Ishikawa (cell line): Measurements from ENCODE around the gene SCYL1.

Experiments
- CEBPB ChIP-seq: IDR thresholded peaks from 2 replicates; pipeline ENCODE4 v1.6.1; 2012
- CREB1 ChIP-seq: IDR thresholded peaks from 2 replicates; pipeline ENCODE4 v1.6.1; 2012; ENCODE audit warnings: low read depth
- EGR1 ChIP-seq: IDR thresholded peaks from 2 replicates; pipeline ENCODE4 v1.6.1; 2012
- EP300 ChIP-seq: IDR thresholded peaks from 2 replicates; pipeline ENCODE4 v1.6.1; 2012; ENCODE audit warnings: borderline replicate concordance
- FOXM1 ChIP-seq: IDR thresholded peaks from 2 replicates; pipeline ENCODE4 v1.6.1; 2012; ENCODE audit warnings: low read depth, borderline replicate concordance
- NFIC ChIP-seq: IDR thresholded peaks from 2 replicates; pipeline ENCODE4 v1.6.1; 2012
- RAD21 ChIP-seq: IDR thresholded peaks from 2 replicates; pipeline ENCODE4 v1.6.1; 2012; ENCODE audit warnings: low read depth
- TAF1 ChIP-seq: IDR thresholded peaks from 2 replicates; pipeline ENCODE4 v1.6.1; 2012; ENCODE audit warnings: low read depth, mild to moderate bottlenecking
- TCF12 ChIP-seq: IDR thresholded peaks from 2 replicates; pipeline ENCODE4 v1.6.1; 2012; ENCODE audit warnings: low read depth
- TEAD4 ChIP-seq: IDR thresholded peaks from 2 replicates; pipeline ENCODE4 v1.6.1; 2012
- YY1 ChIP-seq: IDR thresholded peaks from 2 replicates; pipeline ENCODE4 v1.6.1; 2012; ENCODE audit warnings: low read depth
- ZBTB7A ChIP-seq: IDR thresholded peaks from 2 replicates; pipeline ENCODE4 v1.6.1; 2012; ENCODE audit warnings: low read depth
- TF ChIP-seq, protein P1 (sequence below): IDR thresholded peaks from 2 replicates; pipeline ENCODE4 v1.6.1; 2012
- TF ChIP-seq, protein P2 (sequence below): IDR thresholded peaks from 2 replicates; pipeline ENCODE4 v1.6.1; 2012
- TF ChIP-seq, protein P3 (sequence below): IDR thresholded peaks from 2 replicates; pipeline ENCODE4 v1.6.1; 2012; ENCODE audit warnings: low read depth, mild to moderate bottlenecking

The SCYL1 gene

DNA sequence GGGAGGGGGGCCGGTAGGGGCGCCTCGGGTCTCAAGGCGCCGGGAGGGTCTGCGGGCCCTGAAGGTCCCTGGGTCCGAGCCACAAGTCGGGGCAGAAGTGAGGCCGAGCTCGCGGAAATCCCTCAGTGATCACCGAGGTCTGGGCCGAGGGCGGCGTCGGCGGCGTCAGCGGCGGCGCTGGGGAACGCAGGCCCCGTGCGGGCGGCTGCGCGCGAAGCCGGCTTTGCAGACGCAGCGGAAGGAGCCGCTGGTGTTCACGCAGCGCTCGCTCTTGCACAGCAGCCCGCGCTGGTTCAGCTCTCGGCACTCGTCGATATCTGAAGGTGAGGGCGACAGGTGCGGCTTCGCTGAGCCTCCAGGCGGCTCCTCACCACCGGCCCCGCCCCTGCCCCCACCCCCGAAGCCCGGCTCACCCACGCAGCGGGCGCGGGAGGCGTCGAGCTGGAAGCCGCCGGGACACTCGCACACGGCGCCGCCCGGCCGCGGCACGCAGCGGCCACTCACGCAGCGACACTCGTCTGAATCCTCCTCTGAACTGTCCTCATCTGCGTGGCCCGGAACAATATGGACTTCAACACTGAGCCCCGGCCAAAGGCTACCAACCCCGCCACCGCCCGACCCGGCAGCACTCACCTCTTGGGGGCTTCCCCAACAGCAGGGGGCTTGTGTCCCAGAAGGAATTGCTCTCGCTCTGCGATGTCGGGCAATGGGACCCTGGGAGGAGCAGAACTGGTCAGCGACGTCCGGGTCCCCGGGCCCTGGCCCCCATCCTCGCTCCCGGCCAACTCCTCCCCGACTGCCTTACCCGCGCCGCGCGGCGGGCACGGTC lies 14.2 kb downstream of the SCYL1 start:
- TF ChIP-seq TAF1 (no peak), NFIC (no peak), ZBTB7A (no peak), TCF12 (no peak), RAD21 (no peak)
- TF ChIP-seq, protein P1, sequence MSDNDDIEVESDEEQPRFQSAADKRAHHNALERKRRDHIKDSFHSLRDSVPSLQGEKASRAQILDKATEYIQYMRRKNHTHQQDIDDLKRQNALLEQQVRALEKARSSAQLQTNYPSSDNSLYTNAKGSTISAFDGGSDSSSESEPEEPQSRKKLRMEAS: no peak
- TF ChIP-seq, protein P2, sequence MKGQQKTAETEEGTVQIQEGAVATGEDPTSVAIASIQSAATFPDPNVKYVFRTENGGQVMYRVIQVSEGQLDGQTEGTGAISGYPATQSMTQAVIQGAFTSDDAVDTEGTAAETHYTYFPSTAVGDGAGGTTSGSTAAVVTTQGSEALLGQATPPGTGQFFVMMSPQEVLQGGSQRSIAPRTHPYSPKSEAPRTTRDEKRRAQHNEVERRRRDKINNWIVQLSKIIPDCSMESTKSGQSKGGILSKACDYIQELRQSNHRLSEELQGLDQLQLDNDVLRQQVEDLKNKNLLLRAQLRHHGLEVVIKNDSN: no peak

DNA sequence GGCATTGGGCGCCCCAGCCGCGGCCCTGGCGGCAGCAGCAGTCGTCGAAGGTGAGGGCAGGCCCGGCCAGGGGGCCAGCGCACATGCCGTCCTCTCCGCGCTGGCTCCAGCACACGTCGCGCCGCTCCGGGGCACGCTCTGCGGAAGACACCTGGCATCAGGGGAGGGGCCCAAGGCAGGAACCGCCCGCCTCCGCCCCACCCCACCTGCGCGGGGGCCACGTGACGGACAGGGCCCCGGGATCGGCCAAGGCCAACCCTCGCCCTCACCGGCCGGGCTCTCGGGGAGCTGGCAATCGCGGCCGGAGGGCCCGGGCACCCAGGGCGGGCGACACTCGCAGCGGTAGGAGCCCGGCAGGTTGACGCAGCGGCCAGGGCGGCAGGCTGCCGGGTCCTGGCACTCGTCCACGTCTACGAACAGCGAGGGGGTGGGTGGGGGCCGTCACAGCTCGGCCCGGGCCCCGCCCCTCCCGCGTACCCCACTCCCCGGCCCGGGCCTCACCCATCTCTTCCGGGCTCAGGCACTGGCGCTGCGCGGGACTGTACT lies 14.9 kb downstream of the SCYL1 start:
- TF ChIP-seq, protein P2: peak; percentile 97
- no peak for TF ChIP-seq FOXM1
- TF ChIP-seq EP300: no peak
- TF ChIP-seq CEBPB: no peak
- no peak for TF ChIP-seq ZBTB7A
- TF ChIP-seq TEAD4: no peak
- TF ChIP-seq YY1: no peak
- no peak; the same call in 1 of the 2 replicates for TF ChIP-seq TCF12
- TF ChIP-seq, protein P3, sequence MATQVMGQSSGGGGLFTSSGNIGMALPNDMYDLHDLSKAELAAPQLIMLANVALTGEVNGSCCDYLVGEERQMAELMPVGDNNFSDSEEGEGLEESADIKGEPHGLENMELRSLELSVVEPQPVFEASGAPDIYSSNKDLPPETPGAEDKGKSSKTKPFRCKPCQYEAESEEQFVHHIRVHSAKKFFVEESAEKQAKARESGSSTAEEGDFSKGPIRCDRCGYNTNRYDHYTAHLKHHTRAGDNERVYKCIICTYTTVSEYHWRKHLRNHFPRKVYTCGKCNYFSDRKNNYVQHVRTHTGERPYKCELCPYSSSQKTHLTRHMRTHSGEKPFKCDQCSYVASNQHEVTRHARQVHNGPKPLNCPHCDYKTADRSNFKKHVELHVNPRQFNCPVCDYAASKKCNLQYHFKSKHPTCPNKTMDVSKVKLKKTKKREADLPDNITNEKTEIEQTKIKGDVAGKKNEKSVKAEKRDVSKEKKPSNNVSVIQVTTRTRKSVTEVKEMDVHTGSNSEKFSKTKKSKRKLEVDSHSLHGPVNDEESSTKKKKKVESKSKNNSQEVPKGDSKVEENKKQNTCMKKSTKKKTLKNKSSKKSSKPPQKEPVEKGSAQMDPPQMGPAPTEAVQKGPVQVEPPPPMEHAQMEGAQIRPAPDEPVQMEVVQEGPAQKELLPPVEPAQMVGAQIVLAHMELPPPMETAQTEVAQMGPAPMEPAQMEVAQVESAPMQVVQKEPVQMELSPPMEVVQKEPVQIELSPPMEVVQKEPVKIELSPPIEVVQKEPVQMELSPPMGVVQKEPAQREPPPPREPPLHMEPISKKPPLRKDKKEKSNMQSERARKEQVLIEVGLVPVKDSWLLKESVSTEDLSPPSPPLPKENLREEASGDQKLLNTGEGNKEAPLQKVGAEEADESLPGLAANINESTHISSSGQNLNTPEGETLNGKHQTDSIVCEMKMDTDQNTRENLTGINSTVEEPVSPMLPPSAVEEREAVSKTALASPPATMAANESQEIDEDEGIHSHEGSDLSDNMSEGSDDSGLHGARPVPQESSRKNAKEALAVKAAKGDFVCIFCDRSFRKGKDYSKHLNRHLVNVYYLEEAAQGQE: no peak
- TF ChIP-seq, protein P1: peak; percentile 83; the same call in 1 of the 2 replicates
- TF ChIP-seq RAD21: no peak
- no peak for TF ChIP-seq NFIC
- TF ChIP-seq CREB1: no peak
- no peak; the same call in 1 of the 2 replicates for TF ChIP-seq EGR1
- TF ChIP-seq TAF1: no peak

DNA sequence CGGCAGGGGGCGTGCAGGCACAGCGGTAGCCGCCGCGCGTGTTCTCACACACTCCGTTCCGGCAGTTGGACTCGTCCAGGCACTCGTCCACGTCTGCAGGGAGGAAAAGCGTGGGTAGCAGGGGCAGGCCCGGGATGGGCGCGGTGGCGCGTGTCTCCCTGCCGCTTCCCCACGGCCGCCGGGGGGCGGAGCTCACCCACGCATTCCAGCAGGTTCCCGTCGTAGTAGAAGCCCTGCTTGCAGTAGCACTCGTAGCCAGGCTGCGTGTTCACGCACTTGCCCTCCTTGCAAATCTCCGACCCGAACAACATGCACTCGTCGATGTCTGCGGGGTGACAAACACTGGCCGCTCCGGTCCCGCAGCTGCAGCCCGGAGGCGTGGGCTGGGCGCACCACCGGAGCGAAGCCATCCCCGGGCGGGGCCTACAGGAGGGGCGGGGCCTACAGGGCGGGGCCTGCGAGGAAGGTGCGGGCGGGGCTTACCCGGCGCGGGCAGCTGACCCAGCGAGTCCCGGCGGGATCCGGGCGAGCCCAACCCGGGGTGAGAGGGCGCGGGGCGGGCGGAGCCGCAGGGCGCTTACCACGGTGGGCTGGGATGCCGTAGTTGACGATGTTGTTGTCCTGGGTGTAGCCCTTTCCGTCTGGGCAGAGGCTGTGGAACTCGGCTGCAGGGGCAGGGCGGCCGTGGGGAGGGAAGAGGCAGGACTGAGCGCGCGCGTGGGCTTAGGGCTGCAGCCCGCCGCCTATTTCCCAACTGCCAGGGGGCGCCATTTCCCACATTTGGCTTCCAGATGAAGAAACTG lies 15.6 kb downstream of the SCYL1 start:
- TF ChIP-seq EP300 (no peak), RAD21 (peak; percentile 86), EGR1 (peak; percentile 96), FOXM1 (no peak), YY1 (peak; percentile 28; the same call in 1 of the 2 replicates), TEAD4 (peak; percentile 76), TAF1 (peak; percentile 51; the same call in 1 of the 2 replicates), CEBPB (no peak), TCF12 (no peak; the same call in 1 of the 2 replicates), CREB1 (no peak), NFIC (peak; percentile 36), ZBTB7A (peak; percentile 18; the same call in 1 of the 2 replicates)
- TF ChIP-seq, protein P2: peak; percentile 70
- TF ChIP-seq, protein P3: no peak
- TF ChIP-seq, protein P1: peak; percentile 74
